OCI-LY1 (cell line): Measurements from ENCODE around the gene CMTM8.

Source experiments
- H2AFZ ChIP-seq: fragments of 200-600 bp; sonication (generic), shearing (Covaris generic); 2 replicates; pipeline ENCODE4 v1.6.0; 2014; ENCODE audit warnings: antibody characterized with exemption, mild to moderate bottlenecking, low read length
- H3F3A ChIP-seq: fragments of 200-600 bp; sonication (generic), shearing (Covaris generic); 2 replicates; pipeline ENCODE4 v1.6.0; 2014; ENCODE audit warnings: mild to moderate bottlenecking, antibody characterized with exemption, low read length, moderate library complexity; ENCODE audit not compliant: insufficient read depth
- H3K27ac ChIP-seq: fragments of 200-600 bp; sonication (generic); 2 replicates; pipeline ENCODE4 v1.5.1; 2014; ENCODE audit warnings: low read length, mixed run types, mild to moderate bottlenecking, low read depth; ENCODE audit not compliant: poor library complexity, severe bottlenecking
- H3K27me3 ChIP-seq: fragments of 200-600 bp; sonication (generic); 2 replicates; pipeline ENCODE4 v1.6.0; 2014; ENCODE audit warnings: antibody characterized with exemption, mild to moderate bottlenecking, low read length, moderate library complexity; ENCODE audit not compliant: insufficient read depth
- H3K36me3 ChIP-seq: fragments of 200-600 bp; sonication (generic); 2 replicates; pipeline ENCODE4 v1.6.1; 2014; ENCODE audit warnings: mild to moderate bottlenecking, antibody characterized with exemption, low read length, moderate library complexity, mixed read lengths; ENCODE audit not compliant: insufficient read depth
- H3K4me1 ChIP-seq: fragments of 200-600 bp; sonication (generic); 2 replicates; pipeline ENCODE4 v1.5.1; 2014; ENCODE audit warnings: mild to moderate bottlenecking, low read length, moderate library complexity; ENCODE audit not compliant: insufficient read depth, severe bottlenecking
- H3K4me2 ChIP-seq: fragments of 200-600 bp; sonication (generic), shearing (Covaris generic); 2 replicates; pipeline ENCODE4 v1.6.1; 2014; ENCODE audit warnings: low read length
- H3K4me3 ChIP-seq: fragments of 200-600 bp; sonication (generic); 2 replicates; pipeline ENCODE4 v1.5.1; 2014; ENCODE audit warnings: low read length, low read depth, mild to moderate bottlenecking, mixed read lengths; ENCODE audit not compliant: poor library complexity, severe bottlenecking
- H3K79me2 ChIP-seq: fragments of 200-600 bp; shearing (Covaris generic); 2 replicates; pipeline ENCODE4 v1.6.1; 2016; ENCODE audit warnings: mixed run types, low read length, mixed read lengths; ENCODE audit not compliant: insufficient read depth
- H3K9ac ChIP-seq: fragments of 200-600 bp; sonication (generic), shearing (Covaris generic); 2 replicates; pipeline ENCODE4 v1.6.1; 2014; ENCODE audit warnings: mild to moderate bottlenecking, low read length, mixed read lengths
- H3K9me2 ChIP-seq: fragments of 200-600 bp; sonication (generic), shearing (Covaris generic); 2 replicates; pipeline ENCODE4 v1.6.1; 2014; ENCODE audit warnings: low read depth, mild to moderate bottlenecking, low read length, mixed read lengths
- H3K9me3 ChIP-seq: fragments of 200-600 bp; shearing (Covaris generic); 2 replicates; pipeline ENCODE4 v1.6.1; 2014; ENCODE audit warnings: low read length, mixed read lengths
- H4K20me1 ChIP-seq: fragments of 200-600 bp; sonication (generic), shearing (Covaris generic); 2 replicates; pipeline ENCODE4 v1.6.0; 2016; ENCODE audit warnings: mild to moderate bottlenecking, low read length; ENCODE audit not compliant: insufficient read depth
- EZH2 ChIP-seq: fragments of 200-600 bp; sonication (generic), shearing (Covaris generic); IDR thresholded peaks from 2 replicates; pipeline ENCODE4 v1.8.0; 2017; ENCODE audit warnings: borderline replicate concordance, mixed run types, mild to moderate bottlenecking, antibody characterized with exemption, low read length, moderate library complexity, mixed read lengths
- TF ChIP-seq, protein P1 (sequence below): fragments of 200-600 bp; sonication (generic), shearing (Covaris generic); IDR thresholded peaks from 2 replicates; pipeline ENCODE4 v1.5.1; 2017; ENCODE audit warnings: mild to moderate bottlenecking, antibody characterized with exemption, low read length, moderate library complexity, mixed read lengths

The CMTM8 gene

GRCh38 chr3:32219537-32219936 is 18.9 kb upstream of the CMTM8 start:
- Histone ChIP-seq H3K4me2 (no peak overlapping the region), H2AFZ (no peak overlapping the region), H3F3A (no peaks in the 10 kb centered on the region), H3K4me3 (no peak overlapping the region), H3K4me1 (no peaks in the 10 kb centered on the region), H3K79me2 (no peaks in the 10 kb centered on the region), H3K9ac (no peak overlapping the region), H3K9me3 (no peaks in the 10 kb centered on the region), H3K9me2 (no peaks in the 10 kb centered on the region), H3K27me3 (peaks cover 8% of the 10 kb centered on the region; the same call in 1 of the 2 replicates), H3K27ac (no peak overlapping the region), H4K20me1 (no peaks in the 10 kb centered on the region), H3K36me3 (no peaks in the 10 kb centered on the region)
- TF ChIP-seq EZH2: no peak
- TF ChIP-seq, protein P1, sequence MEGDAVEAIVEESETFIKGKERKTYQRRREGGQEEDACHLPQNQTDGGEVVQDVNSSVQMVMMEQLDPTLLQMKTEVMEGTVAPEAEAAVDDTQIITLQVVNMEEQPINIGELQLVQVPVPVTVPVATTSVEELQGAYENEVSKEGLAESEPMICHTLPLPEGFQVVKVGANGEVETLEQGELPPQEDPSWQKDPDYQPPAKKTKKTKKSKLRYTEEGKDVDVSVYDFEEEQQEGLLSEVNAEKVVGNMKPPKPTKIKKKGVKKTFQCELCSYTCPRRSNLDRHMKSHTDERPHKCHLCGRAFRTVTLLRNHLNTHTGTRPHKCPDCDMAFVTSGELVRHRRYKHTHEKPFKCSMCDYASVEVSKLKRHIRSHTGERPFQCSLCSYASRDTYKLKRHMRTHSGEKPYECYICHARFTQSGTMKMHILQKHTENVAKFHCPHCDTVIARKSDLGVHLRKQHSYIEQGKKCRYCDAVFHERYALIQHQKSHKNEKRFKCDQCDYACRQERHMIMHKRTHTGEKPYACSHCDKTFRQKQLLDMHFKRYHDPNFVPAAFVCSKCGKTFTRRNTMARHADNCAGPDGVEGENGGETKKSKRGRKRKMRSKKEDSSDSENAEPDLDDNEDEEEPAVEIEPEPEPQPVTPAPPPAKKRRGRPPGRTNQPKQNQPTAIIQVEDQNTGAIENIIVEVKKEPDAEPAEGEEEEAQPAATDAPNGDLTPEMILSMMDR: no peak

DNA sequence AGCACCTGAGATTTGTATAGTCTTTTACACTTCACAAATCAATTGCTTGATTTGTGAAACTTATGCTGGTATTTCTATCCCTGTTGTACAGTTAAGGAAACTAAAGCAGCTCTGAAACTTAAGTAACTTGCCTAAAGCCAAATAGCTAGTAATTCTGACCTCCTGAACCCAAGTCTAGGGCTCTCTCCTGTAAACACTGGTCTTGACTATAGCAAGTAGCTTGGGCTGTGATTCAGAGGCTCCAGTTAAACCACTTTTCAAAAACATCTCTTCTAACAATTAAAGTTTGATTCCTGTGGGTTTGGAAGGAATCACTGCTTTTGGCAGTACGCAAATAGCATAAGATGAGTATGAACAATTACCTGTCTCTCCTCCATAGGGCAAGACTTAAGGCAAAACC is 18.5 kb upstream of the CMTM8 start:
- Histone ChIP-seq H3F3A (no peaks in the 10 kb centered on the region), H3K36me3 (no peaks in the 10 kb centered on the region), H3K9me2 (no peaks in the 10 kb centered on the region), H3K79me2 (no peaks in the 10 kb centered on the region), H3K27me3 (peaks cover 8% of the 10 kb centered on the region; the same call in 1 of the 2 replicates), H3K9ac (no peak overlapping the region), H3K9me3 (no peaks in the 10 kb centered on the region), H3K4me2 (no peak overlapping the region), H3K27ac (no peak overlapping the region), H3K4me3 (no peak overlapping the region), H2AFZ (no peak overlapping the region), H4K20me1 (no peaks in the 10 kb centered on the region), H3K4me1 (no peaks in the 10 kb centered on the region)
- no peak for TF ChIP-seq EZH2
- TF ChIP-seq, protein P1: no peak

DNA sequence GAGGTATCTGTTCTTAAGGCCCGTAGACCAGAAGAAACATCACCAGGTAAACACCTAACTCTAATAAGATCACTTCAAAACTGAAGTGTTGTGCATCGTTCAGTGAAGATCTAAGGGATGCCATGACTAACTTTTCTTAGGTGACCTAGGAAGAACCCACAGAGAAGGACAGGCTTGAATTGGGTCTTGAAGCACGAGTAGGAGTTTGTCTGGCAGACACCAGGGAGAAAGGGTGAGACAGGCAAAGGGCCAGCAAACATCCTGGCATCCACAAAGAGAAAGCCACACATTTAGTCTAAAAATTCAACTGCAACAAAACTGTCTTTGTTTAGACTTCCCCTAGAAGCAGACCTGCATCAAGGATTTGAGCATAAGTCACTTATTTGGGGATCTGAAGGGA is 15.5 kb upstream of the CMTM8 start:
- H3K4me3 ChIP-seq: no peak overlapping the region
- no peaks in the 10 kb centered on the region for H4K20me1 ChIP-seq
- H3K36me3 ChIP-seq: no peaks in the 10 kb centered on the region; the same call in 1 of the 2 replicates
- no peak overlapping the region for H3K27ac ChIP-seq
- H3K27me3 ChIP-seq: peaks cover 15% of the 10 kb centered on the region
- TF ChIP-seq, protein P1: no peak
- no peak for TF ChIP-seq EZH2
- no peak overlapping the region for H3K9ac ChIP-seq
- H3K79me2 ChIP-seq: no peaks in the 10 kb centered on the region
- H2AFZ ChIP-seq: no peak overlapping the region
- H3K4me1 ChIP-seq: no peaks in the 10 kb centered on the region
- no peaks in the 10 kb centered on the region for H3K9me3 ChIP-seq
- H3K4me2 ChIP-seq: no peak overlapping the region
- H3K9me2 ChIP-seq: no peaks in the 10 kb centered on the region
- no peaks in the 10 kb centered on the region for H3F3A ChIP-seq
